GM18520 (cell line): ENCODE data around the gene SCN9A.
"Not testable (repeated sequence)": the region's sequence is repeated elsewhere in the genome, so short reads cannot be mapped to it uniquely, and the experiment has no call there.

Source experiments
- ATAC-seq: cut with Tn5 transposase; IDR thresholded peaks from one replicate; pipeline ENCODE4 v1.9.1; 2021; ENCODE audit not compliant: unreplicated experiment

The SCN9A gene

GRCh38 chr2:166376488-166376828 lies 714 bp upstream of the SCN9A start:
- ATAC-seq = no peak

GRCh38 chr2:166375195-166375735 lies 479 bp downstream of the SCN9A start:
- no peak for ATAC-seq

GRCh38 chr2:166373951-166374350 lies 1.8 kb downstream of the SCN9A start:
- no peak for ATAC-seq

- no peak for ATAC-seq
Measured at GRCh38 chr2:166373539-166373938, 2.2 kb downstream of the SCN9A start.

GRCh38 chr2:166373105-166373504 lies 2.6 kb downstream of the SCN9A start:
- ATAC-seq = no peak

- no peak for ATAC-seq
Measured at GRCh38 chr2:166372046-166372445, 3.7 kb downstream of the SCN9A start.

GRCh38 chr2:166365803-166366420 lies 9.8 kb downstream of the SCN9A start:
- ATAC-seq = no peak

- no peak for ATAC-seq
Measured at GRCh38 chr2:166365239-166365638, 10.5 kb downstream of the SCN9A start.

GRCh38 chr2:166364476-166365161 lies 11.1 kb downstream of the SCN9A start:
- ATAC-seq = no peak

GRCh38 chr2:166361351-166362153 lies 14.2 kb downstream of the SCN9A start:
- ATAC-seq = no peak

- ATAC-seq = no peak
Measured at GRCh38 chr2:166360906-166361305, 14.8 kb downstream of the SCN9A start.

GRCh38 chr2:166360426-166360825 lies 15.3 kb downstream of the SCN9A start:
- no peak for ATAC-seq

- ATAC-seq = not testable (repeated sequence)
Measured at GRCh38 chr2:166357950-166358321, 17.8 kb downstream of the SCN9A start.

GRCh38 chr2:166357068-166357949 lies 18.4 kb downstream of the SCN9A start:
- no peak for ATAC-seq

GRCh38 chr2:166351319-166351718 lies 24.4 kb downstream of the SCN9A start:
- no peak for ATAC-seq

- no peak for ATAC-seq
Measured at GRCh38 chr2:166350525-166350924, 25.2 kb downstream of the SCN9A start.

GRCh38 chr2:166344286-166345113 lies 31.2 kb downstream of the SCN9A start:
- ATAC-seq = no peak

GRCh38 chr2:166343467-166343866 lies 32.3 kb downstream of the SCN9A start:
- ATAC-seq = no peak

GRCh38 chr2:166341426-166341825 lies 34.3 kb downstream of the SCN9A start:
- no peak for ATAC-seq

- no peak for ATAC-seq
Measured at GRCh38 chr2:166338831-166339339, 36.9 kb downstream of the SCN9A start.
